Loucy (cell line): ENCODE results near the gene HLA-B.
"Not testable (repeated sequence)": the region's sequence is repeated elsewhere in the genome, so short reads cannot be mapped to it uniquely, and the experiment has no call there.

Experiments
- H2AFZ ChIP-seq: fragments of 200-600 bp; sonication (generic); 2 replicates; pipeline ENCODE4 v1.6.0; 2016; ENCODE audit warnings: antibody characterized with exemption, mild to moderate bottlenecking, low read length, moderate library complexity
- H3F3A ChIP-seq: fragments of 200-600 bp; 2 replicates; pipeline ENCODE4 v1.6.0; 2016; ENCODE audit warnings: antibody characterized with exemption, low read depth, mild to moderate bottlenecking
- H3K27me3 ChIP-seq: fragments of 200-600 bp; sonication (generic); 2 replicates; pipeline ENCODE4 v1.6.1; 2014; ENCODE audit warnings: low read length, mild to moderate bottlenecking; ENCODE audit not compliant: insufficient read depth, poor library complexity, severe bottlenecking
- H3K36me3 ChIP-seq: fragments of 200-600 bp; sonication (generic); 2 replicates; pipeline ENCODE4 v1.6.1; 2016; ENCODE audit warnings: low read length; ENCODE audit not compliant: insufficient read depth
- H3K4me1 ChIP-seq: fragments of 200-600 bp; sonication (generic); 2 replicates; pipeline ENCODE4 v1.5.1; 2014; ENCODE audit warnings: low read length, mild to moderate bottlenecking; ENCODE audit not compliant: insufficient read depth, poor library complexity, severe bottlenecking
- H3K4me2 ChIP-seq: fragments of 200-600 bp; sonication (generic); 2 replicates; pipeline ENCODE4 v1.6.0; 2014; ENCODE audit warnings: antibody characterized with exemption, low read length, low read depth, mild to moderate bottlenecking; ENCODE audit not compliant: poor library complexity, severe bottlenecking
- H3K4me3 ChIP-seq: fragments of 200-600 bp; sonication (generic); 2 replicates; pipeline ENCODE4 v1.5.1; 2014; ENCODE audit warnings: low read length, mild to moderate bottlenecking, mixed read lengths; ENCODE audit not compliant: poor library complexity, severe bottlenecking
- H3K79me2 ChIP-seq: fragments of 200-600 bp; sonication (generic); 2 replicates; pipeline ENCODE4 v1.6.1; 2014; ENCODE audit warnings: low read length; ENCODE audit not compliant: insufficient read depth
- H3K9ac ChIP-seq: fragments of 200-600 bp; sonication (generic); 2 replicates; pipeline ENCODE4 v1.6.0; 2014; ENCODE audit warnings: mild to moderate bottlenecking, low read depth, low read length, moderate library complexity; ENCODE audit not compliant: poor library complexity, severe bottlenecking
- H3K9me2 ChIP-seq: fragments of 200-600 bp; sonication (generic); replicated peaks from 2 replicates; pipeline ENCODE4 v1.6.1; 2016; ENCODE audit warnings: low read depth, low read length, mixed read lengths
- H3K9me3 ChIP-seq: fragments of 200-600 bp; sonication (generic); 2 replicates; pipeline ENCODE4 v1.6.1; 2014; ENCODE audit warnings: mild to moderate bottlenecking, antibody characterized with exemption, low read length, low read depth; ENCODE audit not compliant: insufficient read depth
- H4K20me1 ChIP-seq: fragments of 200-600 bp; sonication (generic); 2 replicates; pipeline ENCODE4 v1.6.0; 2014; ENCODE audit warnings: antibody characterized with exemption, low read length, mild to moderate bottlenecking; ENCODE audit not compliant: insufficient read depth, poor library complexity, severe bottlenecking
- EZH2phosphoT487 ChIP-seq: fragments of 200-600 bp; IDR thresholded peaks from 2 replicates; pipeline ENCODE4 v1.6.1; 2018; ENCODE audit warnings: antibody characterized with exemption, mild to moderate bottlenecking, moderate library complexity, borderline replicate concordance
- TF ChIP-seq, protein P1 (sequence below): fragments of 200-600 bp; sonication (generic); conservative IDR thresholded peaks from 2 replicates; pipeline ENCODE4 v1.5.1; 2014; ENCODE audit warnings: mild to moderate bottlenecking, antibody characterized with exemption, low read length

The HLA-B gene

DNA sequence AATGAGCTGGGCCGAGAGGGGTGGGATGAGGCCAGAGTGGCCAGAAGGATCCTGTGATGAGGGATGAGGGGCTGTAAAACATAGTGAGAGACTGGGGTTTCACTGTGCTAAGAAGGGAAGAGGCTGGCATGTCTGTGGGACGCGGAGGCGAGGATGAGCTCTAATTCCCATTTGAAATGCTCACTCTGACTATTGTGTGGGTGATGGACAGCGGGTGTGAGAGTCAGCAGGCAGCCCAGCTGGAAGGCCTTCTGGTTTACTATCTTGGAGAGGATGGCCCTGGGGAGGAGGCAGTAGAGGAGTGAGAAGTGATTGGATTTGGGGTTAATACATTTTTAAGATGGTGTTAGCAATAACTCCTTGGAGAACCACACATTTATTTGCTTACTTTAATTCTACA, 37.0 kb upstream of the HLA-B start:
- Histone ChIP-seq H4K20me1 (no peaks in the 10 kb centered on the region), H3K4me2 (no peak overlapping the region), H3K4me1 (peaks cover 14% of the 10 kb centered on the region), H3K9ac (no peak overlapping the region), H3K4me3 (no peak overlapping the region), H2AFZ (no peak overlapping the region), H3K9me2 (no peaks in the 10 kb centered on the region), H3F3A (no peaks in the 10 kb centered on the region), H3K9me3 (no peaks in the 10 kb centered on the region), H3K79me2 (peaks cover 8% of the 10 kb centered on the region; the same call in 1 of the 2 replicates), H3K27me3 (no peaks in the 10 kb centered on the region), H3K36me3 (no peaks in the 10 kb centered on the region)
- TF ChIP-seq, protein P1, sequence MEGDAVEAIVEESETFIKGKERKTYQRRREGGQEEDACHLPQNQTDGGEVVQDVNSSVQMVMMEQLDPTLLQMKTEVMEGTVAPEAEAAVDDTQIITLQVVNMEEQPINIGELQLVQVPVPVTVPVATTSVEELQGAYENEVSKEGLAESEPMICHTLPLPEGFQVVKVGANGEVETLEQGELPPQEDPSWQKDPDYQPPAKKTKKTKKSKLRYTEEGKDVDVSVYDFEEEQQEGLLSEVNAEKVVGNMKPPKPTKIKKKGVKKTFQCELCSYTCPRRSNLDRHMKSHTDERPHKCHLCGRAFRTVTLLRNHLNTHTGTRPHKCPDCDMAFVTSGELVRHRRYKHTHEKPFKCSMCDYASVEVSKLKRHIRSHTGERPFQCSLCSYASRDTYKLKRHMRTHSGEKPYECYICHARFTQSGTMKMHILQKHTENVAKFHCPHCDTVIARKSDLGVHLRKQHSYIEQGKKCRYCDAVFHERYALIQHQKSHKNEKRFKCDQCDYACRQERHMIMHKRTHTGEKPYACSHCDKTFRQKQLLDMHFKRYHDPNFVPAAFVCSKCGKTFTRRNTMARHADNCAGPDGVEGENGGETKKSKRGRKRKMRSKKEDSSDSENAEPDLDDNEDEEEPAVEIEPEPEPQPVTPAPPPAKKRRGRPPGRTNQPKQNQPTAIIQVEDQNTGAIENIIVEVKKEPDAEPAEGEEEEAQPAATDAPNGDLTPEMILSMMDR = no peak
- no peak for TF ChIP-seq EZH2phosphoT487

DNA sequence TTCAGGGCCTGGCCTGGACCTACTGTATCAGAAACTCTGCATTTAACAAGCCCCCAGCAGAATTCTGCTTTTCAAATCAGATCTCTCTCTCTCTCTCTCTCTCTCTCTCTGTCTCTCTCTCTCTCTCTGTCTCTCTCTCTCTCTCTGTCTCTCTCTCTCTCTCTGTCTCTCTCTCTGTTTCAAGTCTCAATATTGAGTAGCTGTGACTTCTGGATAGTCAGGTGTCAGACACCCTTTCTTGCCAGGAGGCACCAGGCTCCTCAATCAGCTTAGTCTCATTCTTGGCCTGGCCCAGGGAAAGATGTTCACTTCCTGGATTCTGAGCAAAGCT, 32.8 kb upstream of the HLA-B start:
- not testable (repeated sequence) for H3K9ac ChIP-seq, H3K9me2 ChIP-seq, H3K79me2 ChIP-seq, H4K20me1 ChIP-seq, H3K4me1 ChIP-seq, H3K36me3 ChIP-seq, H3K4me2 ChIP-seq, H3K4me3 ChIP-seq, H3F3A ChIP-seq, H2AFZ ChIP-seq, H3K9me3 ChIP-seq, H3K27me3 ChIP-seq

DNA sequence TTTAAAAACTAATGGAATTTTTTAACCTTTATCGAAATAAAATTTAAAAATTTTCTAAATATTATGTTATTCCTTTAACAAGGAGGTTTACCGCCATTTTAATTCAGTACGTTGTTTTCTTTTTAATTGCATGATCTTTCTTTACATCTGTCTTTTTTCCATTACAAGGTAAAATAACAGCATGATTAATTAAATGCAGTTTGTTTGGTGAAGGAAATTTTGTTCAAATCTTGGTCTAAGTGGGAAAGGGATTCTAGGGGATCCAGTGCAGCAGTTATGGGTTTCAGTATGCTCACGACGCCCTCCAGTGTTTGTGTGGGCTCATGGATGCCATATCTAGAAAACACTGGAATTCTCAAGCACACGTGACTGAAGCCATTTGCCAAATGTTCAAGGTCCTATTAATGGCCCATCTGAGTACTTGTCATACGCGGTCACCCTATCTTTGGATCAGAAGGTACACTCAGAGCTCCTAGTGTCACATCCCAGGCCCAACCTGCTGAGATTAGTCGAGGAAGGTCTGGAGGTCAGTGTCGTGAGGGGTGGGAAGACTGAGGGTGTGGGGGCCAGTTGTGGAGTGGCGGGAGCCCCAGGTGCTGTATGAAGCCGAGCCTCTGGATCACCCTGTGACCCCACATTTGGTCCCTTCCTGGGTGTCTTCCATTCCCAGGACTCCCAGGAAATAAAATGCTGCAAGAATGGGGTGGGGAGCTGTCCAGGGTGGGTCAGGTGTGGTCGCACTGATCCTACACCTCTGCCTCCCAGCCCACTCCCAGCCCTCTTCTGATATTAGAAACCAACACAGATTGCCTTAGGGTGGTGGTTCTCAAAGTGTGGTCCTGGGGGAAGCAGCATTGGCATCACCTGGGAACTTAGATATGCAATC, 32.2 kb upstream of the HLA-B start:
- H3K79me2 ChIP-seq, H3K4me2 ChIP-seq, H3K27me3 ChIP-seq, H3K9ac ChIP-seq, H3K4me1 ChIP-seq, H4K20me1 ChIP-seq, H3K36me3 ChIP-seq, H3K9me3 ChIP-seq, H2AFZ ChIP-seq, H3K9me2 ChIP-seq, H3K4me3 ChIP-seq, H3F3A ChIP-seq: not testable (repeated sequence)

DNA sequence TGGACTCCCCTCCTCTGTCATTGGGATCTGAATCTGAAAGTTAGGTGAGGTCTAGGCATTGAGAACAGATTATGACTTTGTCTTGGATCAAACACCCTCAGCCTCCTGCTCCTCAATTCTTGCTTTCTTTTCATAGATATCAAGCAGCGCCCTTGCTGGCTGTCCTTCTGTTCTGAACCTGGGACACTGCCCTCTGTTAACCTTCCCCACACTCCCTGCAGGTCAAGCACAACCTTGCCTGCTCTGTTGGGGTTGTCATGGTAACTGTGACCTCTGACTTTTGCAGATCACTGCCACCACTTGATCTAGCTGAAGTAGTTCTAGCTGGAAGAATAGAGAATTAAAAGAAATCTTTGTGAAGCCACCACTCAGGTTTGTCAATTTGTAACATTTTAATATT, 30.0 kb upstream of the HLA-B start:
- no peaks in the 10 kb centered on the region for H3K9me3 ChIP-seq
- H3K4me3 ChIP-seq = no peak overlapping the region
- H3K9me2 ChIP-seq = no peaks in the 10 kb centered on the region
- H2AFZ ChIP-seq = no peak overlapping the region
- TF ChIP-seq EZH2phosphoT487 = no peak
- TF ChIP-seq, protein P1 = no peak
- H3K4me2 ChIP-seq = no peak overlapping the region
- no peaks in the 10 kb centered on the region for H4K20me1 ChIP-seq
- H3K36me3 ChIP-seq = no peaks in the 10 kb centered on the region
- H3K9ac ChIP-seq = no peak overlapping the region
- H3F3A ChIP-seq = no peaks in the 10 kb centered on the region
- no peaks in the 10 kb centered on the region for H3K79me2 ChIP-seq
- H3K27me3 ChIP-seq = no peaks in the 10 kb centered on the region
- H3K4me1 ChIP-seq = no peaks in the 10 kb centered on the region
